ENCODE measurements around the gene UBN1.

Gene UBN1

GRCh38 chr16:4882000-4882632, 34.8 kb downstream of the UBN1 start:
- TF ChIP-seq TOX (CRISPR knock-in tag; IDR thresholded peaks at IDR 0.05; ENCODE audit: borderline replicate concordance) (no peak), ZNF565 (CRISPR knock-in tag; conservative IDR thresholded peaks at IDR 0.05; ENCODE audit: low read depth) (no peak), ZFP30 (CRISPR knock-in tag; IDR thresholded peaks at IDR 0.05) (no peak), PATZ1 (CRISPR knock-in tag; IDR thresholded peaks at IDR 0.05; ENCODE audit: borderline replicate concordance) (peak; percentile 45; the same call in 1 of the 2 replicates), GLIS3 (CRISPR knock-in tag; IDR thresholded peaks at IDR 0.05) (no peak), OSR1 (CRISPR knock-in tag; IDR thresholded peaks at IDR 0.05) (no peak), TSHZ2 (CRISPR knock-in tag; IDR thresholded peaks at IDR 0.05) (no peak), ZFP3 (CRISPR knock-in tag; IDR thresholded peaks at IDR 0.05) (no peak)
- ATAC-seq = peak; percentile 56

- TF ChIP-seq CSRNP3 (CRISPR knock-in tag; IDR thresholded peaks at IDR 0.05) = no peak
- no peak for TF ChIP-seq RARB (CRISPR knock-in tag; IDR thresholded peaks at IDR 0.05)
- TF ChIP-seq ZC3H10 (CRISPR knock-in tag; IDR thresholded peaks at IDR 0.05) = no peak
- no peak for TF ChIP-seq ISL1 (CRISPR knock-in tag; IDR thresholded peaks at IDR 0.05)
- TF ChIP-seq ZFP3 (CRISPR knock-in tag; IDR thresholded peaks at IDR 0.05) = no peak
- no peak for TF ChIP-seq POU6F1 (CRISPR knock-in tag; IDR thresholded peaks at IDR 0.05; ENCODE audit: borderline replicate concordance, low read depth)
- no peak for TF ChIP-seq CREB5 (CRISPR knock-in tag; IDR thresholded peaks at IDR 0.05; ENCODE audit: low read depth)
- no peak for TF ChIP-seq PATZ1 (CRISPR knock-in tag; IDR thresholded peaks at IDR 0.05; ENCODE audit: borderline replicate concordance)
- no peak for TF ChIP-seq ARNTL (CRISPR knock-in tag; IDR thresholded peaks at IDR 0.05; ENCODE audit: borderline replicate concordance, low read depth)
- TF ChIP-seq ZNF565 (CRISPR knock-in tag; conservative IDR thresholded peaks at IDR 0.05; ENCODE audit: low read depth) = no peak
- no peak for TF ChIP-seq SNAI2 (CRISPR knock-in tag; IDR thresholded peaks at IDR 0.05)
- TF ChIP-seq TSHZ2 (CRISPR knock-in tag; IDR thresholded peaks at IDR 0.05) = no peak
- no peak for TF ChIP-seq ZNF8 (CRISPR knock-in tag; IDR thresholded peaks at IDR 0.05)
- no peak for TF ChIP-seq ZFP30 (CRISPR knock-in tag; IDR thresholded peaks at IDR 0.05)
- no peak for TF ChIP-seq TOX (CRISPR knock-in tag; IDR thresholded peaks at IDR 0.05; ENCODE audit: borderline replicate concordance)
- TF ChIP-seq PPARA (CRISPR knock-in tag; IDR thresholded peaks at IDR 0.05; ENCODE audit: borderline replicate concordance) = no peak
- TF ChIP-seq OSR1 (CRISPR knock-in tag; IDR thresholded peaks at IDR 0.05) = no peak
- no peak for TF ChIP-seq GLIS3 (CRISPR knock-in tag; IDR thresholded peaks at IDR 0.05)
- no peak for TF ChIP-seq ZNF70 (CRISPR knock-in tag; IDR thresholded peaks at IDR 0.05)
- no peak for TF ChIP-seq TCF4 (CRISPR knock-in tag; IDR thresholded peaks at IDR 0.05; ENCODE audit: borderline replicate concordance)
- peak; percentile 68 for ATAC-seq
Observed at GRCh38 chr16:4882633-4883285, 35.5 kb downstream of the UBN1 start.
